WTC11 (cell line): ENCODE measurements around the gene TCEANC2. TPM values are rescaled to one million over a fixed set of nuclear protein-coding genes. Genes with fewer than 3 reads are reported as not detected.

Experiments used
- ATAC-seq: fragments of 200-7000 bp; cut with Tn5 transposase; 2 replicates; pipeline ENCODE4 v1.10.0; 2021; ENCODE audit warnings: mild to moderate bottlenecking, moderate library complexity
- CTCF ChIA-PET: fragments of 300-600 bp; sonication (Branson Sonifier 250); formaldehyde crosslinking; loops from one replicate; lab custom pipeline; 2021; ENCODE audit warnings: antibody characterized with exemption; lab: Charles Lee
- POLR2A ChIA-PET: fragments of 350-600 bp; sonication (Branson Sonifier 250); formaldehyde crosslinking; loops from one replicate; lab custom pipeline; 2021; ENCODE audit warnings: antibody characterized with exemption; lab: Charles Lee
- DNase-seq: peaks from one replicate; pipeline ENCODE4 v3.0.0; 2021; ENCODE audit warnings: low spot score
- H3K27ac Mint-ChIP-seq: 2 replicates; pipeline ENCODE4 v1.8.0; 2021; ENCODE audit warnings: mixed read lengths
- H3K27me3 Mint-ChIP-seq: 2 replicates; pipeline ENCODE4 v1.8.0; 2021; ENCODE audit warnings: low read depth, mild to moderate bottlenecking, moderate library complexity, mixed read lengths
- H3K36me3 Mint-ChIP-seq: 2 replicates; pipeline ENCODE4 v1.8.0; 2021; ENCODE audit warnings: mixed read lengths
- H3K4me1 Mint-ChIP-seq: 2 replicates; pipeline ENCODE4 v1.8.0; 2022; ENCODE audit warnings: mixed read lengths
- H3K4me3 Mint-ChIP-seq: 2 replicates; pipeline ENCODE4 v1.8.0; 2021; ENCODE audit warnings: mild to moderate bottlenecking, moderate library complexity, mixed read lengths
- H3K9me3 Mint-ChIP-seq: 2 replicates; pipeline ENCODE4 v1.8.0; 2021; ENCODE audit warnings: mixed read lengths
- ATF2 ChIP-seq: sonication (generic); formaldehyde crosslinking; IDR thresholded peaks from 2 replicates; pipeline ENCODE4 v1.8.1; 2022; ENCODE audit warnings: low read depth, missing genetic modification reagents, borderline replicate concordance
- ATF3 ChIP-seq: sonication (generic); formaldehyde crosslinking; conservative IDR thresholded peaks from 2 replicates; pipeline ENCODE4 v1.8.1; 2022; ENCODE audit warnings: mild to moderate bottlenecking, missing genetic modification reagents
- ATF6 ChIP-seq: sonication (generic); formaldehyde crosslinking; IDR thresholded peaks from 2 replicates; pipeline ENCODE4 v1.8.1; 2023; ENCODE audit warnings: mild to moderate bottlenecking, missing genetic modification reagents
- CBFB ChIP-seq: sonication (generic); formaldehyde crosslinking; IDR thresholded peaks from 2 replicates; pipeline ENCODE4 v1.8.1; 2022; ENCODE audit warnings: mild to moderate bottlenecking, low read depth, missing genetic modification reagents
- CDX4 ChIP-seq: fragments of 250-450 bp; sonication (Bioruptor Pico); IDR thresholded peaks from 2 replicates; pipeline ENCODE4 v1.9.0; 2021; ENCODE audit warnings: moderate library complexity, mild to moderate bottlenecking, inconsistent platforms, borderline replicate concordance
- ELF4 ChIP-seq: sonication (generic); formaldehyde crosslinking; IDR thresholded peaks from 2 replicates; pipeline ENCODE4 v1.8.1; 2022; ENCODE audit warnings: low read depth, mild to moderate bottlenecking, moderate library complexity, missing genetic modification reagents
- ESRRA ChIP-seq: sonication (generic); formaldehyde crosslinking; IDR thresholded peaks from 2 replicates; pipeline ENCODE4 v1.8.1; 2022; ENCODE audit warnings: mild to moderate bottlenecking, missing genetic modification reagents, borderline replicate concordance
- FOXP1 ChIP-seq: sonication (generic); formaldehyde crosslinking; IDR thresholded peaks from 2 replicates; pipeline ENCODE4 v1.8.0; 2022; ENCODE audit warnings: missing genetic modification reagents, mild to moderate bottlenecking, moderate library complexity, borderline replicate concordance
- GABPB1 ChIP-seq: sonication (generic); formaldehyde crosslinking; IDR thresholded peaks from 2 replicates; pipeline ENCODE4 v1.8.1; 2023; ENCODE audit warnings: mild to moderate bottlenecking, missing genetic modification reagents
- IRF1 ChIP-seq: sonication (generic); formaldehyde crosslinking; IDR thresholded peaks from 2 replicates; pipeline ENCODE4 v1.8.0; 2023; ENCODE audit warnings: missing genetic modification reagents
- NR1H2 ChIP-seq: sonication (generic); formaldehyde crosslinking; IDR thresholded peaks from 2 replicates; pipeline ENCODE4 v1.9.0; 2021; ENCODE audit warnings: mild to moderate bottlenecking, moderate library complexity, missing genetic modification reagents
- PREB ChIP-seq: sonication (generic); formaldehyde crosslinking; IDR thresholded peaks from 2 replicates; pipeline ENCODE4 v1.8.1; 2022; ENCODE audit warnings: mild to moderate bottlenecking, missing genetic modification reagents, moderate library complexity, borderline replicate concordance
- USF1 ChIP-seq: sonication (generic); formaldehyde crosslinking; IDR thresholded peaks from 2 replicates; pipeline ENCODE4 v1.8.0; 2022; ENCODE audit warnings: mild to moderate bottlenecking, missing genetic modification reagents
- ZBTB43 ChIP-seq: sonication (generic); formaldehyde crosslinking; IDR thresholded peaks from 2 replicates; pipeline ENCODE4 v1.8.1; 2023; ENCODE audit warnings: mild to moderate bottlenecking, missing genetic modification reagents
- ZNF281 ChIP-seq: sonication (generic); formaldehyde crosslinking; IDR thresholded peaks from 2 replicates; pipeline ENCODE4 v1.8.0; 2023; ENCODE audit warnings: mild to moderate bottlenecking, missing genetic modification reagents
- ZNF317 ChIP-seq: sonication (generic); formaldehyde crosslinking; IDR thresholded peaks from 2 replicates; pipeline ENCODE4 v1.8.1; 2023; ENCODE audit warnings: low read depth, mild to moderate bottlenecking, moderate library complexity, missing genetic modification reagents, borderline replicate concordance
- ZNF423 ChIP-seq: fragments of 250-450 bp; sonication (Bioruptor Pico); IDR thresholded peaks from 2 replicates; pipeline ENCODE4 v2.1.2; 2022; ENCODE audit warnings: mild to moderate bottlenecking, moderate library complexity
- total RNA-seq: library from RNA; stranded (reverse); gene quantifications from 3 replicates; pipeline ENCODE4 v1.2.3, GENCODE V29; 2021

Gene TCEANC2
- total RNA-seq, 1 experiment from 2014 or later: 6.3 TPM

GRCh38 chr1:54135436-54136120, 82.2 kb downstream of the TCEANC2 start (continued):
- TF ChIP-seq ATF2 (no peak), ZNF317 (CRISPR knock-in tag) (no peak), ZBTB43 (CRISPR knock-in tag) (no peak), FOXP1 (no peak)
- TF ChIP-seq, all 79 proteins: peak for 0

GRCh38 chr1:54136269-54136896, 83.0 kb downstream of the TCEANC2 start:
- ATAC-seq: peak; percentile 66
- CTCF ChIA-PET: interaction anchor here (0.8 to 4.3 kb wide), 11 partner anchors 11 to 665 kb away, joined by 3 to 39 read pairs (median 3); partner anchors contain the start of genes ACOT11 and TTC22
- TF ChIP-seq ESRRA (CRISPR knock-in tag) (no peak), ATF6 (CRISPR knock-in tag) (no peak), ZNF423 (CRISPR knock-in tag) (no peak), CDX4 (CRISPR knock-in tag) (no peak), USF1 (no peak), CBFB (no peak), IRF1 (CRISPR knock-in tag) (no peak), ZNF281 (CRISPR knock-in tag) (no peak), NR1H2 (CRISPR knock-in tag) (no peak), ATF3 (CRISPR knock-in tag) (no peak), PREB (CRISPR knock-in tag) (no peak), ELF4 (no peak), GABPB1 (CRISPR knock-in tag) (no peak)
- no peak for DNase-seq
- POLR2A ChIA-PET: interaction anchor here (1.0 to 1.1 kb wide), 2 partner anchors 13 to 65 kb away, joined by 3 read pairs; no protein-coding TSS in a partner anchor
- Mint-ChIP-seq H3K27me3 (peaks cover 3% of the 10 kb centered on the region; the same call in 1 of the 2 replicates), H3K4me1 (peaks cover 35% of the 10 kb centered on the region), H3K27ac (no peak overlapping the region), H3K9me3 (no peaks in the 10 kb centered on the region), H3K36me3 (no peaks in the 10 kb centered on the region), H3K4me3 (no peak overlapping the region)
